ENCODE data around the gene C2orf92.
"Not testable (repeated sequence)": the region's sequence is repeated elsewhere in the genome, so short reads cannot be mapped to it uniquely, and the experiment has no call there.

Gene C2orf92

DNA sequence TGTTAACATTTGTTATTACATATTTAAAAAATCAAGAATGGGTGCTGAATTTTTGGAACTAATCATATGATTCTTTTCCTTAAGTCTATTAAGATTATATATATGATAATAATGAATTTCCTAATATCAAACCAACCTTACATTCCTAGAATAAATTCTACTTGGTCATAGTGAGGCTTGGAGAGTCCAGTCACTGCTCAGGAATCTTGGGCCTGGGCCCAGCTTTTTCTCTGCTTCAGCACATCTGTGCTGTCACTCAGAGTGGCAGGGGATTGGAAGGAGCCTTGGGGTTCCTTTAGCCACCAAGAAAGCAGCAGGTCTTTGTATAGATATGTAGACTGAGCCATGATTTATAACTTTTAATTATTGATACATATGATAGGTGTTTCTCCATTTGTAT lies 24.0 kb downstream of the C2orf92 start:
- DNase-seq (ENCODE audit: low spot score), result no peak

DNA sequence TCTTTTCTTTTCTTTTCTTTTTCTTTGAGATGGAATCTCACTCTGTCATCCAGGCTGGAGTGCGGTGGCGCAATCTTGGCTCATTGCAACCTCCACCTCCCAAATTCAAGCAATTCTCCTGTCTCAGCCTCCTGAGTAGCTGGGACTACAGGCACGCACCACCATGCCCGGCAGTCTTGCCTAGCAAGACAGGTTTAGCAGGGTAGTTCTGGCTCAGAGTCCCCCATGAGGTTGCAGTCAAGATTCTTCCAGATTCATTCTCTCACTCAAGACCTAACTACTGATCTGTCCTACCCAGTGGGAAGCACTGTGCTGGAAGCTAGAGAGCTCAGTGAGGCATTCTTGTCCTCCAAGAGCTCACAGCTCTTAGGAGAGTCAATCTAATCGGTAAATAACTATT lies 26.2 kb downstream of the C2orf92 start:
- no peak for DNase-seq (ENCODE audit: low spot score)

DNA sequence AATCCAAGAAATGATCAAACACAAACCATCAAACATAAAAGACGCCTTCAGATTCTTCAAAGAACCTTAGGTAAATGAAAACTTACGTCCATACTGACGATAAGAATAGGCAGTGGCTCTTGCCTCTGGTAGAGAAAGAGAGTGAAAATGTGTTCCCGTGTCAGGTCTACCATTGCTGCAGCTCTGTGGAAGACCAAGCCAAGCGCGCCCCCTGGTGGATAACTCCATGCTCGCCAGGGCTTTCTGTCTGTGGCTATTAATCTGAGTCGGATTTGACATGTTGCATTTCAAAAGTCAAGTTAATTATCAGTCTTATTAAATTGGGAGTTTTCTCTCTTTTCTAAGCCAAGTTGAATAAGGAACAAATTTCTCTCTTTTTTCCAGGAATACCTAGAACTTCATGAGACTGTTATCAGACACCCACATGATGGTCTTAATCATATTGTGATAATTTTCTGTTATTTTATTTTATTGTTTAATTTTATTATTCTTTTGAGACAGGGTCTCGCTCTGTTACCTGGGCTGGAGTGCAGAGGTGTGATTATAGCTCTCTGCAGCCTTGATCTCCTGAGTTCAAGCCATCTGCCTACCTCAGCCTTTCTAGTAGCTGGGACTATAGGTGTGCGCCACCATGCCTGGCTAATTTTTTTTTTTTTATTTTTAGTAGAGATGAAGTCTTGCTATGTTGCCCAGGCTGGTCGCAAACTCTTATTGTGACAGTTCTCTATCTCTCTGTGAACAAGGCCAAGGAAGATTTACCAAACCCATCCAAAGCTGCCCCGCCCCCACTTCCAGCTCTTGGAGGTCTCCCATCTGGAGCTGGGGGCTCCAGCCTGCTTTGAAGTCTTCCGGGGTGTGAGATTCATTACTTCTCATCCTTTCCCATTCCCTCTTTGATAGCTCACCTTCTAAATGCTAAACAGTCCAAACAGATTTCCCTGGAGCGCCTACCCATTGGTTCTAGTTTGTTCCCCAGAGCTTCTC lies 28.0 kb downstream of the C2orf92 start:
- peak; percentile 85 for DNase-seq (ENCODE audit: low spot score)

DNA sequence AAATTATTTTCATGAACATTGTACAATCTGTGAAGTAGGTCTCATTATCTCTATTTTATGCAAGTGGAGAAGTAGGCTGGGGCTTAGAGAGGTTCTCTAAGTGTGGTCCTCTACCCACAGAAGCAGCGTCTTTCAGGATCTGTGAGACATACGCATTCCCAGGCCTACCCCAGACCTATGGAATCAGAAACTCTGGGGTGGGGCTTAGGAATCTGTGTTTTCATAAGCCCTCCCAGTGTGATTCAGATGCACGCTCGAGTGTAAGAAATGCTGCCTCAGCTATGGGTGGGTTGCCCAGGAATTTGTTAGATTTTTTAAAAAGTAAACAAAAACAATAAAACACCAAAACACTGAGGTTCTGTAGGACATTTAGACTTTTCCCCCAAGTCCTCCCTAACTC lies 29.0 kb downstream of the C2orf92 start:
- no peak for DNase-seq (ENCODE audit: low spot score)

DNA sequence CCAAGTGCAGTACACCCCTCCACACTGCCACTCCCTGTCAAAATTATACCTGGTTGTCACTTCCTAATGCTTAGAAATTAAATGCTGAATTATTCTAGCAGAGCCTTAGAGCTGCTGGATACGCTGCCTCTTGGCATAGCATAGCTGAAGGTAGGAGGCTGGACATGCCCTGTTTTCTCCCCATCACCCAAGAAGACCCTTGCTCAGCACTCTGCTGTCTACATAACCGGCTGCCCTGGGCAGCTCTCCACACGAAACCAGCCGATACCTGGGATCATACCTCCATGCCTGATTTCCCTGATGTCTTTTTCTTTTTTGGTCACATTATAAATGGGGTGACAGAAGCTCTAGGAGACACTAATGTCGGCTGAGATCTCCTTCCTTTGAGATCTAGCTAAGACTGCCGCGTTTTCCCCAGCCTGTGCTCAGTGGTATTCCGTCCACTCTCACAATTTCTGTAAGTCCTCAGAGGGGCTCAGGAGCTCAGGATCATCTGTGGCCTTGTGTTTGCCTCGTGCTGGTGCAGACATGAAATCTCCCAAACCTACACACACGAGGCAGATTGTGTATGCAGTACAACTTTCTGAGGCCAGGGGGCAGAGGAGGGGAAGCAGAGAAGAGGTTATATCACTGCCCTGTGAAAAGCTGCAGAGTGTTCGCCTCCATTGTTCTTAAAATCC lies 30.4 kb downstream of the C2orf92 start:
- DNase-seq (ENCODE audit: low spot score), result peak; percentile 40

DNA sequence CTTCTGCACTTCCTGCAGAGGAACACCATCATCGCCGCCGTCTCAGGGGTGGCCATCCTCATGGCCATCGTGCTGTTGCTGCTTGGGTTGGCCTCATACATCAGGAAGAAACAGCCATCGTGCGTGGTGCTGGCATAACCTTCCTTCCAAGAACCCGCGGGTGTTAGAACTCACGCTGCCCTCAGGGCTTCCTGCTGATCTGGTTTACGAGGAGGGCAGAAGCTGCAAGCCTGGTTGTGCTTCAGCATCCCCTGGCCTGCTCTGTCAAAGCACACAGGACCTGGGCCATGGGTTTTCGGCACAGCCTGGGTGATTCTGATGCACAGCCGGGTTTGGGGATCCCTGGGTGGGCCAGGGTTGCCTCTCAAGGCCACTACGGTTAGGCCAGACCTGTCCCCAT lies 31.7 kb downstream of the C2orf92 start:
- no peak for DNase-seq (ENCODE audit: low spot score)

DNA sequence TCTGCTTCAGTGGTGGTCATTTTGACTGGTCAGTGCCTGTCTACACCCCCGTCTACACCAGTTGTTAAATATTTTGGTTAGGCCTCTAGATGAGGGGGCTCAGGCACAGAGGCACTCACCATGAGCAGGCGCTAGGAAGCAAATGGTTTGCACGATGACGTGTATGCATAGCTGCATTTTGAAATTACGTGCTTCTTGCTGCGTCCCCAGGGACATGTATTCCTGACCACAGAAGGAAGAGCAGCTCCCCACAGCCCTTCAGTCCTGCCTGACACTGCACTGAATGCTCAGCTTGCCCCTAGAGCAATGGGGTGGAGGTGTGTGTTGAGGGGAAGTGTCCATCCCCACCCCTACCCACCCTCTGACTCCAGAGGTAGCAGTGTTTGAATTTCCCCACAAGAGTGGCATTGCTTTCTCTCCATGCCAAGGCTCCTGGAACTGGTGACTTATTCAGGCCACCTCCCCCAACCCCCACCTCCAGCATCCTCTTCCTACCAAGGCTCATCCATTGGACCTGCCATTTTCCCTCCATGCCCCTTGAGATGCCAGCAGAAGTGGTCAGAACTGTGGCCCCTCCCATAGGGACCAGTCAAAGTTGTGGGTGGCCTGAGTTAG lies 32.4 kb downstream of the C2orf92 start:
- DNase-seq (ENCODE audit: low spot score), result no peak

DNA sequence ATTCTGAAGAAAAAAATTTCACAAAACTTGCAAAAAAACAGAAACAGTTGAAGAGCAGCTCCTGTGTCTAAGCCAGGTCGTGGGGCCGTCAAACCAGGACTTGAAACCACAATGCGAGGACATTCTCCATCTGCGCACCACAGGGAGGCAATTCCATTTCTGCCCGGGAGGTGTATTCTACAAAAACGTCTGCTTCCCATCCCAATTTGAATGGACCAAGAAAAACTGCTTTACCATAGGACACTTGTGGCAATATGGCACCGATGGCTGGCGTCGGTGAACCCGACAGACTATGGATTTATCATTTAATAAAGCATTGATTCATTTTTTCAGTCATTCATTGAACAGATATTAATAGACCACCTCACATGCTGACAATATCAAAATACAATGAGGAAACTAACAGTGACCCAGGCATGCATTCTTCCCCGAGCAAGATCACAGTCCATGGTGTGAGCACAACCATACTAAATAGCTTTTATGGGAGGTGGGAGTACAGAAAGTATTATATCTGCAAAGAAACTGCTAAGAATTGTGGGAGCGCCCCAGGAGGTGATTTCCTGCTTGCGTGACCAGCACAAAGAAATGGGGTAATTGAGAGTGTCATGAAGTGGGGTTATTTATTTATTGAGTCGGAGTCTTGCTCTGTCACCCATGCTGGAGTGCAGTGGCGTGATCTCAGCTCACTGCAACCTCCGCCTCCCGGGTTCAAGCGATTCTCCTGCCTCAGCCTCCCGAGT lies 33.4 kb downstream of the C2orf92 start:
- no peak for DNase-seq (ENCODE audit: low spot score)

DNA sequence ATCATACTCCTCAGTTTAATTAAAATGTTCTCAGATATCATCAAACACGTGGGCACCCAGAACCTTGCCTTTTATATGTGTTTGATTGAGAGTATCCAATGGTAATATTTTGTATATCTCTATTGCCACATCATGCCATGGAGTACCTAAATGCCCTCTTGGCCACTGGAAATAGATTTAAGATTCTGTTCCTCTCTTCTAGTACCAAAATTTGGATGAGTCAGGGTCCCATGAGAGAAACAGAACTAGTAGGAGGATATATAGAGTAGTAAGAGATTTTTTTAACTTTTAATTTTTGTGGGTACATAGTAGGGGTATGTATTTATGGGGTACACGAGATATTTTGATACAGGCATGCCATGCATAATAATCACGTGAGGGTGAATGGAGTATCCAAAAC lies 34.2 kb downstream of the C2orf92 start:
- DNase-seq (ENCODE audit: low spot score), result no peak

DNA sequence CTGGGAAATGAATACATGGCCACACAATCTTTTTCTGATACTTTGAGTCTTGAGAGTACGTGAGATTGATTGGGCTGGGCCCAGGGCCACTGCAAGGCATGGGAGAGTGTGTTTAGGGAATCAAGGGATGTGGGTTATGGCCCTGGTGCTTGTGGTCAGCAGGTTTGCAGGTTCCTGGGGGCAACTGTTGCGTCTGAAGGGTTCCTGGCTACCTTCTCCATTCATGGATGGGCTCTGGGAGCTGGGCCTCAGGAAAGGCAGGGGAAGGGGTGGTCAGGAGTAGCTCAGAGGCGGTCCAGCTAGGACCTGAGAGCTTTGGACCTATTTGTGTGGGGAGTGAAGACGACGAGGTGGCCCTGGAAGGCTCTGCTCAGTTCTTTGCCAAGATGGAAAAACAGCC lies 35.5 kb downstream of the C2orf92 start:
- no peak for DNase-seq (ENCODE audit: low spot score)

DNA sequence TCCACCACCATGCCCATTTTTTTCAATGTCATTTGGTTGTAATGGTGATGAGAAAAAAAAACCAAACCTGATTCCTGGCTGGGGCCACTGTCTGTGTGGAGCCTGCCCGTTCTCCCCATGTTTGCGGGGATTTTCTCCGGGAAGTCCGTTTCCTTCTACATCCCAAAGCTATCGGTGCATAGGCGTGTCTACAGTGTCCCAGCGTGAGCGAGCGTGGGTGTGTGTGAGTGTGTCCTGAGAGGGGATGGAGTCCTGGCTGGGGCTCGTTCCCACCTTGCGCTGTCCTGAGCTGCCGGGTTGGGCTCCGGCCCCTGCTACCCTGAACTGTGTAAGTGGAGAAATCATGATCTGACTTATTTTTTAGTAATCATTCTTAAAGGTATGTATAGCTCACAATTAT lies 36.6 kb downstream of the C2orf92 start:
- DNase-seq (ENCODE audit: low spot score), result no peak

DNA sequence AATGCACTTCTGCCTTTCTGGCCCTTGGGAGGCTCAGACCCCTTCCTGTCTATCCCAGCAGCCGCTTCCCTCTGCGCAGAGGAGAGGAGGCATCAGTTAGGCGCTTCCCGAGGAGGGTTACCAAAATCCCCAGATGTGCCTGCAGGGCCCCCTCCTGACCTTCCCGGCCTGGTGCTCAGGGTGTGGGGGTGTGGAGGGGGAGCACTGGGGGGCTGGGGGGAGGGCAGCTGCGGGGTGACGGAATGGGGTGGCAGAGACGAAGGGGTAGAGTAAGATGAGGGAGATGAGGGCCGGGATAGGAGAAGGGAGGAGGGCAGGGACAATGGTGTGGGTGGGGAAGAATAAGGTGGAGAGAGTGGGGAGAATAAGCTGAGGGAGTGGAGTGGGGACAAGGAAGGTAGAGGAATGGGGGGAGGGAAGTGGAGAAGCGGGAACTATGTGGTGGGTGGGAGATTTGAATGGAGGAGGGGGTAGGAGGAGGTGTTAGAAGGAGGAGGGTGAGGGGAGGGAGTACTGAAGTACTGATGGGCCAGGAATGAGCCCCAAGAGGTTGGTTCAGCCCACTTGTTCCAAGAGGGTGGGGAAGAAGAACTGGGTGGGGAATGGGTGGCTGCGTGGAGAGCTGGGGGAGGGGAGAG lies 37.3 kb downstream of the C2orf92 start:
- DNase-seq (ENCODE audit: low spot score), result no peak

DNA sequence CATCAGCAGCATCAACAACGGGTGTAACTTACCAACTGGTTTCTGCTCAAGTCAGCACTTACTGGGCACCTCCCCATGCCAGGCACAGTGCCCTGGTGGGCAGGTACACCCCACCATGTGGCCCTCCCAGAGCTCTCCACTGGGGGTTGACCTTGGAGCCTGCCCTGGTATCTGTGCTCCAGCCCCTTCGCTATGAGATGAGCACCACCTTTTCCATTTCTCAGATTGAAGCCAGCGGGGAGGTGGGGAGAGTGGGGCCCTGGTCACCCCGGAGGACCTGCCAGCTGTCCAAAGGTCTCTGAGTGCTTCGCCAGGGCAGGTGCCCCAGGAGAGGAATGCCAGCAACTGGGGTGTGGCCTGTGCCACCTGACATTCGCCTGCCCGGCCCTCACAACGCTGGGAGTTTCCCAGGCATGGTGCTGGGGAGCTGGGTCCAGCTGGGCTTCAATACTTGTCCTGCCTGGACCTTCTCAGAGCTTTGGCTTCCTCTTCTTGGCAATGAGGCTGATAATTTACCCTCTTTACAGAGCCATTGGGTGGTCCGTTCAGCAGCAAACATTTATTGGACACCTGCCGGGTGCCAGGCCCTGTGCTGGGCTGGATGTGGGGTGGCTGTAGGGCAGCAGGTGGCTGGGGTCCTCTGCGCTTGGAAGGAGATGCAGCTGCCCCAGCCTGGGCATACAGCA lies 38.0 kb downstream of the C2orf92 start:
- no peak for DNase-seq (ENCODE audit: low spot score)

DNA sequence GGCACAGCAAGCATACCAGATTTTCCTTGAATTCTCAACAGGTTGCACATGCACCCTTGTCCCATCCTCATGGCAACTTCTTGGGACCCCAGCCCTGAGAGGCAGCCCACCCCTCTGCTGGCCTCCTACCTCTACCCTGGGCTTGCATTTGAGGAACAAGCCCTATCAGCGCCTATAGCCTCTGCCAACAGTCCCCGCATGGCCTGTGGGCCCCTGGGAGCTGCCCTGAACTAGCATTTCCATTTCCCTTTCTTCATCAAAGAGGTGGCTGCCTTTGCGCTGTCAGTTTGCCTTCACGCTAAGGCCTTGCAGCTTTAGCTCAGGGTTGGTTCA lies 38.5 kb downstream of the C2orf92 start:
- DNase-seq (ENCODE audit: low spot score), result no peak

DNA sequence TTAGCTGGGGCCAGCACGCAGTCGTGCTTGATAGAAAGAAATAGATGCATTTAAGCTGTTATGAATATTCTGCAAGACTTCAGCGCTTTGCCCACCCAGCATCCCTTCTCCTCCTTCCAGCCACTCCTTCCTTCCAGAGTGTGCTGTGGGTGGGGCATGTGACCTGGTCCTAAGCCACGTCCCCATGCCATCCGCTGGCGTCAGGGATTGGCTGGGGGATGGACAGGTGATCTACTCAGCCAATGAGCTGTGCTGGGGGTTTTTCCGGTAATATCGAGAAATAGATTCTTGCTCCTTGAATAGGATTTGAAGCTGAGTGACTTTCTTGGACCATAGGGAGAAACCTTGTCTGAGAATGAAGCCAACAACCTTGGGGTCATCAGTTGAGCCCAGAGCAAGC lies 39.1 kb downstream of the C2orf92 start:
- no peak for DNase-seq (ENCODE audit: low spot score)

DNA sequence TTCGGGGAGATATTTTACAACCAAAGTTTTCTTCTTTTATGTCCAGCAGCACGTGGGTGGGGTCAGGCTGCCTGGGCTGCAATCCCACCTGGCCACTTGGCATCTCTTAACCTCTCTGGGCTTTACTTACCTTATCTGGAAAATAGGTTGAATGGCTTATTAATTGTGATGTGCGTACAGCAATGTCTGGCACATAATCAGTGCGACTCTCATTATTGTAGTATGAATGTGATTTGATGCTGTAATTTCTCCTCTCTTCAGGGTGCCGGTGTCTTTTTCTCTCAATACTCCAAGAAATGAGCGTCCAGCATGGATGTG lies 41.8 kb downstream of the C2orf92 start:
- no peak for DNase-seq (ENCODE audit: low spot score)

DNA sequence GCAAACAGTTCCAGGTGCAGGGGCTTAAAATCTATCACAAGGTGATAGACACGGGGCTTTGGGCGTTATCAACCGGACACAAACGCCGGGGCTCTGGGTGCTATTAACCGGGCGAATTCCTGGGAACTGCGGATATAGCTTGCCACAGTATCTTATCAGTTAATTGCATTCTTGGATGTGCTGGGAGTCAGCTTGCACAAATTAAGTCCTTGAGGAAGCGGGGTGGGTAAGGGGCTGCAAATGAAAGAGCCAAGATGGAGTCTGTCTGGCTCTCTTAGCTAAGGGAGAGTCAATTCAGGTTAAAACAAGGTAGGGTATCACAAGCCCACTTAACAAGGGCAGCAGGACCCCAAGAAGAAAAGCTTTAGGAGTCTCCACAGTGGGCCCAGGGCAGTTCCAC lies 42.7 kb downstream of the C2orf92 start:
- not testable (repeated sequence) for DNase-seq (ENCODE audit: low spot score)

DNA sequence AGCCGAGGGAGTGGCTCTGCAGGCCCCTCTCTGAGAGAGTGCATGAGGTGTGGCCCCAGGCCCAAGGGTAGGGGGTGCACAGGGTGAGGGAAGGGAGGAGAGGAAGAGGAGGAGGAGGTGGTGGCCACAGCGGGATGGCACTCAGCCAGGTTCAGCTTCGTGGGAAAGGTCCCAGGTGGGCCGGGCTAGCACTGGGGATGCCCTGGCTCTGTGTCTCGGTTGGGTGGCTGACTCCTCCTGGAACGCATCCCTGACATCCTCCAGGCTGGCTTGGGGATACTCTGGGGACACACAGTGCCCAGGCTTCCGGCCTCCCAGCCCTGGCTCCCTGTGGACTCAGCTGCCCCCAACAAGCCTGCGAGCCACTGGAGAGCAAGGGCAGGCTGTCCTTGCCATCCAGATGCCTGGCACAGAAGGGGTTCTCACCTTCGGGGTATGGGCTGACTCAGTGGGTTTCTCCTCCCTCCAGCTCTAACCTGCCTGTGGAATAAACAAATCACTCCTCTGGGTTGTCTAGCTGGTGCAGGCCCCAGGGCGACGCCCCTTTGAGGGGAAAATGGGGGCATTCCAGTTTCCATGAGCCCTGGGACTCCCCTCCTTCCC lies 43.3 kb downstream of the C2orf92 start:
- DNase-seq (ENCODE audit: low spot score), result no peak

DNA sequence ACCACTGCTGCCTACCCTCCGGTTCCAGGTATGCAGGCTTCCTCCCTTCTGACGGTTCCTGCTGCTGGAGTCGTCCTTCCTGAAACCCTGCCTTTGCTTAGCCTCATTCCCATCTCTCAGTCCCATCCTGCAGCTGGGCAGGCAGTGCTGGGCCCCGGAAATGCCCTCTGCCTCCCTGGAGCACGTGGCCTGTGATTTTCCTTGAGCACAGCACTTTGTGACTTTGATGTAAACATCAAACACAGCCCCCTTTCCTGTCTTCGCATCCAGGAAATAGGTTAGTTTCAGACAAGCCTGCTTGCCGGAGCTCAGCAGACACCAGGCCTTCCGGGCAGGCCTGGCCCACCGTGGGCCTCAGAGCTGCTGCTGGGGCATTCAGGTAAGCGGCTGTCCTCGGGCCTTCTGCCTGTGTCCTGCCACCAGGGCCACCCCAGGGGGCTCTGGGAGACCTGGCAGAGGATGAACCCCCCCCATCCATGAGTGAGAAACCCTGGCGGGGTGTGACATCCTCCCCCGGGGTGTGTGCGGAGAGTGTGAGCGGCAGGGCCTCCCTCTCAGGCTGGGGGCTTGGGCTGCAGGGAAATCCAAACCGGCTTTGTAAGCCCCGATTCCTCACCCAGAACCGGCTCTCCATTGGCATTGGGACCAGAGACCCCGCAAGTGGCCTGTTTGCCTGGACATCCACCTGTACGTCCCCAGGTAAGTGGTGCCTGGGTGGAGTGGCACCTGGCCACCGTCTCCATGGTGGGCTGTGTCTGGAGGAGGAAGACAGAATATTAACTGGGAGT lies 44.0 kb downstream of the C2orf92 start, which contains the start of gene ZAP70:
Gene ZAP70 (plus strand): TSS at position 281 of the 788 bp plus-strand sequence. CDS start 10,461 bp downstream, outside the sequence.
- no peak for DNase-seq (ENCODE audit: low spot score)
